GM23338 (cell line): ENCODE results near the gene NDST4. TPM values are rescaled to one million over a fixed set of nuclear protein-coding genes. Genes with fewer than 3 reads are reported as not detected.

ENCODE experiments used
- CREB1 ChIP-seq: fragments of 250-450 bp; sonication (Bioruptor Pico); IDR thresholded peaks from 2 replicates; pipeline ENCODE4 v1.5.0; 2020; ENCODE audit warnings: low read depth, mild to moderate bottlenecking, moderate library complexity
- EZH2 ChIP-seq: fragments of 200-600 bp; sonication (generic); IDR thresholded peaks from one replicate; pipeline ENCODE4 v1.8.0; 2017; ENCODE audit warnings: antibody characterized with exemption, mild to moderate bottlenecking, low read depth; ENCODE audit not compliant: unreplicated experiment
- EZH2phosphoT487 ChIP-seq: fragments of 200-600 bp; sonication (generic); IDR thresholded peaks from one replicate; pipeline ENCODE4 v1.8.1; 2018; ENCODE audit warnings: antibody characterized with exemption; ENCODE audit not compliant: unreplicated experiment
- JUNB ChIP-seq: IDR thresholded peaks from one replicate; pipeline ENCODE4 v1.6.1; 2016; ENCODE audit warnings: antibody characterized with exemption; ENCODE audit not compliant: unreplicated experiment
- NANOG ChIP-seq: IDR thresholded peaks from 2 replicates; pipeline ENCODE4 v1.6.1; 2016; ENCODE audit warnings: antibody characterized with exemption, borderline replicate concordance
- REST ChIP-seq: IDR thresholded peaks from one replicate; pipeline ENCODE4 v1.6.1; 2018; ENCODE audit warnings: antibody characterized with exemption; ENCODE audit not compliant: unreplicated experiment
- STAT1 ChIP-seq: IDR thresholded peaks from one replicate; pipeline ENCODE4 v1.6.1; 2016; ENCODE audit warnings: antibody characterized with exemption; ENCODE audit not compliant: unreplicated experiment
- ZNF114 ChIP-seq: fragments of 250-450 bp; sonication (Bioruptor Pico); IDR thresholded peaks from 2 replicates; pipeline ENCODE4 v1.5.0; 2020; ENCODE audit warnings: mild to moderate bottlenecking, moderate library complexity
- ZNF331 ChIP-seq: fragments of 250-450 bp; sonication (Bioruptor Pico); IDR thresholded peaks from 2 replicates; pipeline ENCODE4 v1.5.0; 2020; ENCODE audit warnings: low read depth, mild to moderate bottlenecking, moderate library complexity
- polyA plus RNA-seq: library from polyadenylated mRNA; unstranded; fragments of >200 nt; fragmentation: Nextera tagmentation; extraction: Ambion mirVana; gene quantifications from 2 replicates; pipeline ENCODE4 v1.2.1, GENCODE V29; 2016
- total RNA-seq: library from RNA; depleted of rRNA; stranded (reverse); fragments of >200 nt; shearing (Covaris generic); gene quantifications from 2 replicates; pipeline ENCODE4 v1.2.3, GENCODE V29; 2014
- TF ChIP-seq, protein P1 (sequence below): fragments of 250-450 bp; sonication (Bioruptor Pico); IDR thresholded peaks from 2 replicates; pipeline ENCODE4 v1.5.0; 2020; ENCODE audit warnings: mild to moderate bottlenecking, moderate library complexity
- TF ChIP-seq, protein P2 (sequence below), 2 experiments: fragments of 200-600 bp in 1 of 2; sonication (generic) in 1 of 2; conservative IDR thresholded peaks; 2 replicates each; pipeline versions ENCODE4 v1.5.1 to v1.6.1; 2016 to 2017; ENCODE audit warnings: antibody characterized with exemption in 2 of 2, low read depth in 2 of 2, mild to moderate bottlenecking in 2 of 2, moderate library complexity in 1 of 2

The NDST4 gene
- total and polyA plus RNA-seq, 2 experiments from 2014 or later, result not detected

DNA sequence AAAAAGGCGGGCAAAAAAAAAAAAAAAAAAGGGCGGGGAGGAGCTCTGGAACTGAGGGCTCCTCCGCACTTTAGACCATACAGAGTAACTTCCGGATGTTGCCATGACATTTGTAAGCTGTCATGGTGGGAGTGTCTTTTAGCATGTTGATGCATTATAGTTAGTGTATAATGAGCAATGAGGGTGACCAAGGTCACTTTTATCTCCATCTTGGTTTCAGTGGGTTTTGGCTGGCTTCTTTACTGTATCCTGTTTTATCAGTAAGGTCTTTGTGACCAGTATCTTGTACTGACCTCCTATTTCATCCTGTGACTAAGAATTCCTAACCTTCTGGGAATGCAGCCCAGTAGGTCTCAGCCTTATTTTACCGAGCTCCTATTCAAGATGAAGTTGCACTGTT lies 321.4 kb downstream of the NDST4 start (continued):
- TF ChIP-seq, protein P1, sequence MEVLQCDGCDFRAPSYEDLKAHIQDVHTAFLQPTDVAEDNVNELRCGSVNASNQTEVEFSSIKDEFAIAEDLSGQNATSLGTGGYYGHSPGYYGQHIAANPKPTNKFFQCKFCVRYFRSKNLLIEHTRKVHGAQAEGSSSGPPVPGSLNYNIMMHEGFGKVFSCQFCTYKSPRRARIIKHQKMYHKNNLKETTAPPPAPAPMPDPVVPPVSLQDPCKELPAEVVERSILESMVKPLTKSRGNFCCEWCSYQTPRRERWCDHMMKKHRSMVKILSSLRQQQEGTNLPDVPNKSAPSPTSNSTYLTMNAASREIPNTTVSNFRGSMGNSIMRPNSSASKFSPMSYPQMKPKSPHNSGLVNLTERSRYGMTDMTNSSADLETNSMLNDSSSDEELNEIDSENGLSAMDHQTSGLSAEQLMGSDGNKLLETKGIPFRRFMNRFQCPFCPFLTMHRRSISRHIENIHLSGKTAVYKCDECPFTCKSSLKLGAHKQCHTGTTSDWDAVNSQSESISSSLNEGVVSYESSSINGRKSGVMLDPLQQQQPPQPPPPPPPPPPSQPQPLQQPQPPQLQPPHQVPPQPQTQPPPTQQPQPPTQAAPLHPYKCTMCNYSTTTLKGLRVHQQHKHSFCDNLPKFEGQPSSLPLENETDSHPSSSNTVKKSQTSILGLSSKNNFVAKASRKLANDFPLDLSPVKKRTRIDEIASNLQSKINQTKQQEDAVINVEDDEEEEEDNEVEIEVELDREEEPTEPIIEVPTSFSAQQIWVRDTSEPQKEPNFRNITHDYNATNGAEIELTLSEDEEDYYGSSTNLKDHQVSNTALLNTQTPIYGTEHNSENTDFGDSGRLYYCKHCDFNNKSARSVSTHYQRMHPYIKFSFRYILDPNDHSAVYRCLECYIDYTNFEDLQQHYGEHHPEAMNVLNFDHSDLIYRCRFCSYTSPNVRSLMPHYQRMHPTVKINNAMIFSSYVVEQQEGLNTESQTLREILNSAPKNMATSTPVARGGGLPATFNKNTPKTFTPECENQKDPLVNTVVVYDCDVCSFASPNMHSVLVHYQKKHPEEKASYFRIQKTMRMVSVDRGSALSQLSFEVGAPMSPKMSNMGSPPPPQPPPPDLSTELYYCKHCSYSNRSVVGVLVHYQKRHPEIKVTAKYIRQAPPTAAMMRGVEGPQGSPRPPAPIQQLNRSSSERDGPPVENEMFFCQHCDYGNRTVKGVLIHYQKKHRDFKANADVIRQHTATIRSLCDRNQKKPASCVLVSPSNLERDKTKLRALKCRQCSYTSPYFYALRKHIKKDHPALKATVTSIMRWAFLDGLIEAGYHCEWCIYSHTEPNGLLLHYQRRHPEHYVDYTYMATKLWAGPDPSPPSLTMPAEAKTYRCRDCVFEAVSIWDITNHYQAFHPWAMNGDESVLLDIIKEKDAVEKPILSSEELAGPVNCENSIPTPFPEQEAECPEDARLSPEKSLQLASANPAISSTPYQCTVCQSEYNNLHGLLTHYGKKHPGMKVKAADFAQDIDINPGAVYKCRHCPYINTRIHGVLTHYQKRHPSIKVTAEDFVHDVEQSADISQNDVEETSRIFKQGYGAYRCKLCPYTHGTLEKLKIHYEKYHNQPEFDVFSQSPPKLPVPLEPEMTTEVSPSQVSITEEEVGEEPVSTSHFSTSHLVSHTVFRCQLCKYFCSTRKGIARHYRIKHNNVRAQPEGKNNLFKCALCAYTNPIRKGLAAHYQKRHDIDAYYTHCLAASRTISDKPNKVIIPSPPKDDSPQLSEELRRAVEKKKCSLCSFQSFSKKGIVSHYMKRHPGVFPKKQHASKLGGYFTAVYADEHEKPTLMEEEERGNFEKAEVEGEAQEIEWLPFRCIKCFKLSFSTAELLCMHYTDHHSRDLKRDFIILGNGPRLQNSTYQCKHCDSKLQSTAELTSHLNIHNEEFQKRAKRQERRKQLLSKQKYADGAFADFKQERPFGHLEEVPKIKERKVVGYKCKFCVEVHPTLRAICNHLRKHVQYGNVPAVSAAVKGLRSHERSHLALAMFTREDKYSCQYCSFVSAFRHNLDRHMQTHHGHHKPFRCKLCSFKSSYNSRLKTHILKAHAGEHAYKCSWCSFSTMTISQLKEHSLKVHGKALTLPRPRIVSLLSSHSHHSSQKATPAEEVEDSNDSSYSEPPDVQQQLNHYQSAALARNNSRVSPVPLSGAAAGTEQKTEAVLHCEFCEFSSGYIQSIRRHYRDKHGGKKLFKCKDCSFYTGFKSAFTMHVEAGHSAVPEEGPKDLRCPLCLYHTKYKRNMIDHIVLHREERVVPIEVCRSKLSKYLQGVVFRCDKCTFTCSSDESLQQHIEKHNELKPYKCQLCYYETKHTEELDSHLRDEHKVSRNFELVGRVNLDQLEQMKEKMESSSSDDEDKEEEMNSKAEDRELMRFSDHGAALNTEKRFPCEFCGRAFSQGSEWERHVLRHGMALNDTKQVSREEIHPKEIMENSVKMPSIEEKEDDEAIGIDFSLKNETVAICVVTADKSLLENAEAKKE, result no peak
- TF ChIP-seq CREB1 (CRISPR knock-in tag), result no peak
- no peak for TF ChIP-seq EZH2phosphoT487
- no peak for TF ChIP-seq NANOG
- no peak for TF ChIP-seq JUNB
- no peak for TF ChIP-seq REST
- TF ChIP-seq, protein P2, sequence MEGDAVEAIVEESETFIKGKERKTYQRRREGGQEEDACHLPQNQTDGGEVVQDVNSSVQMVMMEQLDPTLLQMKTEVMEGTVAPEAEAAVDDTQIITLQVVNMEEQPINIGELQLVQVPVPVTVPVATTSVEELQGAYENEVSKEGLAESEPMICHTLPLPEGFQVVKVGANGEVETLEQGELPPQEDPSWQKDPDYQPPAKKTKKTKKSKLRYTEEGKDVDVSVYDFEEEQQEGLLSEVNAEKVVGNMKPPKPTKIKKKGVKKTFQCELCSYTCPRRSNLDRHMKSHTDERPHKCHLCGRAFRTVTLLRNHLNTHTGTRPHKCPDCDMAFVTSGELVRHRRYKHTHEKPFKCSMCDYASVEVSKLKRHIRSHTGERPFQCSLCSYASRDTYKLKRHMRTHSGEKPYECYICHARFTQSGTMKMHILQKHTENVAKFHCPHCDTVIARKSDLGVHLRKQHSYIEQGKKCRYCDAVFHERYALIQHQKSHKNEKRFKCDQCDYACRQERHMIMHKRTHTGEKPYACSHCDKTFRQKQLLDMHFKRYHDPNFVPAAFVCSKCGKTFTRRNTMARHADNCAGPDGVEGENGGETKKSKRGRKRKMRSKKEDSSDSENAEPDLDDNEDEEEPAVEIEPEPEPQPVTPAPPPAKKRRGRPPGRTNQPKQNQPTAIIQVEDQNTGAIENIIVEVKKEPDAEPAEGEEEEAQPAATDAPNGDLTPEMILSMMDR (conservative IDR thresholded peaks at IDR 0.05; ENCODE audit: low read depth in 2 of 2), result no peak
- no peak for TF ChIP-seq ZNF114 (CRISPR knock-in tag)
- TF ChIP-seq EZH2, result no peak
- no peak for TF ChIP-seq STAT1
- no peak for TF ChIP-seq ZNF331 (CRISPR knock-in tag)
